T-helper 1 cell (primary cell): ENCODE results near the gene MGAT4A.
A peak's percentile ranks its signal among the peaks of the same experiment; 100 is the strongest.
"Not testable (repeated sequence)": the region's sequence is repeated elsewhere in the genome, so short reads cannot be mapped to it uniquely, and the experiment has no call there.

Experiments
- DNase-seq, 5 donors: peaks; one replicate each; pipeline ENCODE4 v3.0.0-alpha.2; 2012 to 2020

Gene MGAT4A

GRCh38 chr2:98759338-98759737 lies 28.4 kb upstream of the MGAT4A start:
- no peak for DNase-seq

DNA sequence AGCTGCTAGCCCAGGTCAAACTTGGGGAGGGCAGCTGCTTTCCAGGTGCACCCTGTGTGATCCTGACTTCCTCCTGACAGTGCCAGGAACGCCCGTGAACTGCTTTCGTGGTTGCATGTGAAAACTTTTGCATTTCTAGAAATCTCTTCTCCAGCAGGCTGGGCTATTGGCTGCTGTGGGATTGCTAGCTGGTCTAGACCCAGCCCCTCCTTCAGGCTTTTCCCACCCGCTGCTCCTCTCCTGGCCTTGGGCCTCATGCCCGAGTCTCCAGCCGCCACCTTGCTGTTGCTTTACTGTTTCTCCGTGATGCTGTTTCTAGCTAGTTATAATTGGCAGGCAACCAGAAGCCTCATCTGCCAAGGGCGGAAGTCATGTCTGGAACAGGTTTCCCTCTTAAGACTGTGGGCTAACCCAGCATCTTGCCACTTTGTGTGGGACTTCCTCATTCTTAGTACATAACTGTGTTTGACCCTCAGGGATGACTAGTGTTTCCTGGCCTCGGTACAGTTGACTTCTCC lies 27.0 kb upstream of the MGAT4A start:
- peak; percentile 40 to 69 (median 54) for DNase-seq

DNA sequence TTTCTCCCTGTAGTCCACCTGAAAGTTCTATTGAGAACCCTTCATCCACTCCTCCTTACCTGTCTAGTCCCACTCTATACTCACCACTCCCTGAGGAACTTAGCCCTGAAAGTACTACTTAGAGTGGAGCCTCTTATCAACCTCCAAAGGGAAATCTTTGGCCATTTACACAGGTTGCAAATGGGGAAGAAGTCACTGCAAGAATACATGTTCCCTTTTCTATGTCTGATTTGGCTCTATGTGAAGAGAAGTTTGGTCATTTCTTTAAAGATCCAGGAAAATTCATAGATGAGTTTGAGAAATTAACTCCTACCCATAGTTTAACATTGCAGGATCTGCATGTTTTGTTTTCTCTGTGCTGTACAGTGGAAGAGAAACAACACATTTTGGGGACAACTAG lies 22.9 kb upstream of the MGAT4A start:
- no peak for DNase-seq

DNA sequence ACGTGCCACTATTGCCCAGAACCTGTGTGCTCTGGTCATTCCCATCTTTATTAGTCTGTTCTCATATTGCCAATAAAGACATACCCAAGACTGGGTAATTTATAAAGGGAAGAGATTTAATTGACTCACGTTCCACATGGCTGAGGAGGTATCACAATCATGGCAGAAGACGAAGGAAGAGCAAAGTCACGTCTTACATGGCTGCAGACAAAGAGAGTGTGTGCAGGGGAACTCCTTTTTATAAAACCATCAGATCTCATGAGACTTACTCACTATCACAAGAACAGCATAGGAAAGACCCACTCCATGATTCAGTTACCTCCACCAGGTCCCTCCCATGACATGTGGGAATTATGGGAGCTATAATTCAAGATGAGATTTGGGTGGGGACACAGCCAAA lies 21.8 kb upstream of the MGAT4A start:
- not testable (repeated sequence) for DNase-seq

DNA sequence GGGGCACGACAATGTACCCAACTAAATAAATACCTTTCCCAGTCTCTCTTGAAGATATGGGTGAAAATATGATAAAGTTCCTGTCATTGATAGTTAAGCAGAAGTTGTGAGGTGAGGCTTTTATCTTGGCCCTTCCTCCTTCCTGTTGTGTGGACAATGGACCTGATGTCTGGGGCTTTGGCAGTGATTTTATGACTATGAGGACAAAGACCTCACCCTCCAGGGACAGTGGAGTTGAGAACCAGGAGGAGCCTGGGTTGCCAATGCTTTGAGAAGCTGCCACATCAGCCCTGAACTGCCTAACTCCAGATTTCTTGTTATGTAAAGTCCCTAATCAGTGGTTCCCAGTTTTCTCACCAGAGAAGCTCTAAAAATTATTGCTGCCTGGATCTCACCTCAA lies 20.8 kb upstream of the MGAT4A start:
- DNase-seq = no peak

DNA sequence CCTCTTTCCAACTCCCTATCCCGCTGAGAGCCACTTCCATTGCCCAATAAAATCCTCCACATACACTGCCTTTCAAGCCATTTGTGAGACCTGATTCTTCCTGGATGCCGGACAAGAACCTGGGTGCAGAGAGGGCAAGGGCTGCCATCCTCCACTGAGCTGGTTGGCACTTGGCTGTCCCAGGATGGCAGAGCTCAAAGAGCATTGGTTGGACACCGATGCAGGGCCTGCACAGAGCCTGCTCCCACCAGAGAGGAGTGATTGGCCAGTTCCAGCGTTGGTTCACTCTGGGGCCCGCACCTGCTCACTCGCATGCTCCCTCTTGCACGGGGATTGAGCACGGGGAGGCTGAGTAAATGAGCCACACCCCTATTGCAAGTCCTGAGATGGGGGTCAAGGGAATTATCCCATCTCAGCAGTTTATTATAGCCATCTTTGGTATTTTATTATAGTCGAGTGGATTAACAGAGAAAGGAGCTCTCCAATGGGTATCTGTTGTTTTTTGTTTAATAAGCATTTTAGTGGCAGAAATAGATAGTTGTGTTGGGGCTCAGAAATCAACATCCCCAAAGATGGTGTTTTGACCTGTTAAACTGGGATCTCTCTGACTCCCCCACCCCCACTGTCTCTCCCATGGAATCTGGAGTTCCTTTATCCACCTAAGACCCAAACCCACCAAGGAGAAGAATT lies 19.8 kb upstream of the MGAT4A start:
- DNase-seq = no peak

DNA sequence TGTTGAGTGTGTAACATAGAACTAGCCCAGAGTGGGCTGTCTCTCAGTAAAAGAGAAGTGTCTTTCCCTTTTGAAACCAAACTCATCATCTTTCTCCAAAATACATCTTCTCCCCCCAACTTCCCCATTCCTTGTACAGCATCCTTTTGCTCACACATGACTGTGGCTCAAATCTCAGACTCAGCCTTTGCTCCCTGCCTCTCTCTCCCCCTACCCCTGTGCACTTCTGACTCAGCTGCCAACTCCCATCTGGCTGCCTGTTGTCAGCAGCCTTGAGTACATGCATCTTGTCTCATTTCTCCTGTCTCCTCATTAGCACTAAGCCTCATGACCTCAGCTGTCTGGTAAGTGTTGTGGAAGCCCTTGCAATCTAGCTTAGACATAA lies 18.1 kb upstream of the MGAT4A start:
- DNase-seq = no peak

GRCh38 chr2:98748292-98749065 lies 17.5 kb upstream of the MGAT4A start:
- DNase-seq = no peak

DNA sequence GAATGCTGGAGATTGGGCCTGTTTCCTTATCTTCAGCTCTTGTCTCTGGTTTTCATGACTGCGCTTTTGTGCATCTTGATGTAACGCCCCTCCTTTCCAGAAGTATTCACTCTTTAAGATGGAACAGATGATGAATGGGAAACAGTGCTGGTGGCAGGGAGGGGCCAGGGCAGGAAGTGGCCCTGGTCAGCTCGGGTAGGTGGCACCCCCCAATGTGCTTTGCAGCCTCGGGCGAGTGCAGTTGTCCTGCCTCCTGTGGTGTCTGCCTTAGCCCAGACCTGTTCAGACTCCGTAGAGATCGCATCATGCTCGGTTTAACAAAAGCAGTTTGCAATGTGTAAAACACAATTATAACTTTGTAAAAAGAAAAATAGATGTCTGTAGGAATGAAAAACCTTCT lies 17.0 kb upstream of the MGAT4A start:
- no peak for DNase-seq

GRCh38 chr2:98746426-98746825 lies 15.5 kb upstream of the MGAT4A start:
- no peak for DNase-seq

DNA sequence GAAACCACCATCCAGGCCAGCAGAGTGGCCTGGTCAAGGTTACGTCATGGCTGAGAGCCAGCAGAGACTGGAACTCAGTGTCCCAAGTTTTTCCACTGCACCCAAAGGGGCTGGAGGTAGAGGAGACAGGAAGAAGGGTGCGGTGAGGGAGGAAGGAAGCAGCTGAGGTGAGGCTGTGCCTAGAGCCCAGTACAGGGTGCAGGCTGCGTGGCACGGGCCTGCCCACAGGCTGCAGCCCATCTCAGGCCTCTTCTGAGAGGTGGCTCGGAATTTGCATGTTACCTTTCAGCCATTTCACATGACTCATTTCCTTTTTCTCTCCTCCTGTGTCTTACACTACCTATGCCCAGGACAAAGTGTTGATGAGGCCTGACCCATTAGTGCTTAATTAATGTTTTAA lies 13.7 kb upstream of the MGAT4A start:
- no peak for DNase-seq

DNA sequence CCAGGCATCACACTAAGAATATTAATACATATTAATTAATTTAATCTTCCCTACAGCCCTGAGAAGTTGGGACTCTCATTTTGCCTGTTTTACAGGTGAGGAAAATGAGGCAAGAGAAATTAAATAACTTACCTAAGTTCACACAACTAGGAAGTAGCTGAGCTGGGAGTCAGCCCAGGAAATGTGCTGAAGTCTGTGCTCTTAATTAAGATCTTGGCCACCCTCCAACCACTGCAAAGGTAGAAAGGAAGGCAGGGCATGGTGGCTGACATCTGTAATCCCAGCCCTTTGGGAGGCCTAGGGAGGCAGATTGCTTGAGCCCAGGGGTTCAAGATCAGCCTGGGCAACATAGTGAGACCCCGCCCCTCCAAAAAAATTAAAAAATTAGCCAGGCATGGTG lies 12.9 kb upstream of the MGAT4A start:
- DNase-seq = no peak

GRCh38 chr2:98739020-98739419 lies 8.1 kb upstream of the MGAT4A start:
- DNase-seq = no peak

DNA sequence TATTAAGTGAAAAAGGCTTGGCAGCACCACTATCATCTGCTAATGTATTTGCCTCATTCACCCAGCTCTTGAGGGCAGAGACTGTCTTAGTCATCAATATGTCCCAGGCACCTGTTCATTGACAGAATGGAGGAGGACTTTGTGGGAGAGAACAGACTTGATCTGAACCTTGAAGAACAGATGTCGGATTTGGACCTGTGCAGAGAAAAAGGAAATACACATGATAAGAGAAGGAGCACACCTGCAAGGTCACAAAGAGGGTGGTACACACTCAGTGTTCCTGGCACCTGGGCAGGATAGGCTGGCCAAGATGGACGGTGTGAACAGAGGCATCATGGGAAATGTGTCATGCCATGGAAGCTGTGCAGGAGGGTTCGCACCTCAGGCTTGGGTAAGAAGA lies 7.4 kb upstream of the MGAT4A start:
- no peak for DNase-seq

DNA sequence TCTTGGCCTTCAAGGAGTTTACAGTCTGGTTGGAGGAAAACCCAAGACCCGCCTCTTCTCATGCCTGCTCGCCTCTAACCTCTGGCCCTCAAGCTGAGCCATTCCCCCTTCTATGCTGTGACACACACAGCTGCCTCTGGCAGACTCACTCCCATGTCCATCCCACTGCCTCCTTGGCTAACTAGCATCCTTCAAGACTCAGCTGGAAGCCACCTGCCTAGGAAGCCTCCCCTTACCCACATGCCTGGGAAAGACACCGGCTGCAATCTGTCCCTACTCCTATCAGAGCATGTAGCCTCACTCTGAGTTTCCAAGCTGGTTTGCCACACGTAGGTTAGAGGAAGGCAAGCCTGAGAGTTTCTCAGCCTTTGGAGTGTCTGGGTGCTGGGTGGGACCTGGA lies 6.9 kb upstream of the MGAT4A start:
- no peak for DNase-seq

DNA sequence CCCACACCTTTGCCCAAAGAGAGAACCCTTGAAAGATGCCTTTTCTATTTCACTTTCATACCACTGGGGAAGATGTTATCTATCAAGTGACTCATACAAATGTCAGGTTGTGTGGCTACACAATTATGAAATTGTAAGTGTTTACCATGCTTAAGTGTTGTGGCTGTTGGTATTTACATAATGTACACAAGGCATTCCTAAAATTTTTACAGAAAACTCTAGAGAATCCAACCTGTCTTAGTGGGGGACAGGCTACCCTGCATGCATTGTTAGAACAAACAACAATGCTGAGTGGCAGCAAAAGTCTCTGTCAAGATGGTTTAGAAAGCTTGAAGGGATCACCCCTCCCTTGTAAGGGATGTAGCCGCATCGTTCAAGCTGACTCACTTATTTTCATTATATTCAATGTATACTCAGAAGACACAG lies 5.5 kb upstream of the MGAT4A start:
- peak in 2 of 5 donors; percentile 13 to 70 for DNase-seq

GRCh38 chr2:98734823-98735260 lies 3.9 kb upstream of the MGAT4A start:
- no peak for DNase-seq

DNA sequence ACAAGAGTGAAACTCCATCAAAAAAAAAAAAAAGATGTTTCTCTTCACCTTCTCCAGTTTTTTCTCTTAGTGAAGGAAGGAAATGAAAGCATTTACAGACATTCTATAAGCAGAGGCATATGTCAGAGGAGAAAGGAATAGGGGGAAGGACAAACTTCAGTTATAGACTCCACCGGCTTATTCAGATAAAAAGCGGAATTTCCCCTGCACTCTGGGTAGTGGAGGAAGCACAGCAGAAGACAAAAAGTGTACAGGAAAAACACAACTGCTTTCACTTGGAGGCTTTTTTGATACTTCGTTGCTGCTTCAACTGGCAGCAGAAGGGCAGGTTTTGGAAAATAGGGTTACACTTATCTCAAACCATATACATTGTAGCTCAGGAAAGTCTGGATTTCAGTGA lies 3.2 kb upstream of the MGAT4A start:
- no peak for DNase-seq

DNA sequence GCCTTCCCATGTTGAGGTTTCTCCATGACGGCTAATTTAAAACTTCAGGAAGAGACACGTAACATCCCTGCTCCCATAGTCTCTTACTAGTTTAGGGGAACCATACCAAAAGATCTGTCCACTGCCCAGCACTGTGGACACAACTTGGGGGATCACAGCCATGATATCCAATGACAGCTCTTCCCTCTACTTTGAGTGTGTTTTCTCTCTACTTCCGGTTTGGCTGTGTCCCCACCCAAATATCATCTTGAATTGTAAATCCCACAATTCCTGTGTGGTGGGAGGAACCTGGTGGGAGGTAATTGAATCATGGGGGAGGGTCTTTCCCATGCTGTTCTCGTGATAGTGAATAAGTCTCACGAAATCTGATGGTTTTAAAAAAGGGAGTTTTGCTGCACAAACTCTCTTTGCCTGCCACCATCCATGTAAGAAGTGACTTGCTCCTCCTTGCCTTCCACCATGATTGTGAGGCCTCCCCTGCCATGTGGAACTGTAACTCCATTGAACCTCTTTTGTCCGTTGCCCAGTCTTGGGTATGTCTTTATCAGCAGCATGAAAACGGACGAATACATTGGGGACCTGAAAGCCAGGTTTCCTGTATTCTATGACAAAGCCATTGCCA lies 1.6 kb upstream of the MGAT4A start:
- DNase-seq = no peak

- no peak for DNase-seq
Measured at GRCh38 chr2:98731894-98732349, 990 bp upstream of the MGAT4A start.

- DNase-seq = peak in 4 of 5 donors; percentile 55 to 66 (median 62)
Measured at GRCh38 chr2:98730707-98731040, 258 bp downstream of the MGAT4A start.

DNA sequence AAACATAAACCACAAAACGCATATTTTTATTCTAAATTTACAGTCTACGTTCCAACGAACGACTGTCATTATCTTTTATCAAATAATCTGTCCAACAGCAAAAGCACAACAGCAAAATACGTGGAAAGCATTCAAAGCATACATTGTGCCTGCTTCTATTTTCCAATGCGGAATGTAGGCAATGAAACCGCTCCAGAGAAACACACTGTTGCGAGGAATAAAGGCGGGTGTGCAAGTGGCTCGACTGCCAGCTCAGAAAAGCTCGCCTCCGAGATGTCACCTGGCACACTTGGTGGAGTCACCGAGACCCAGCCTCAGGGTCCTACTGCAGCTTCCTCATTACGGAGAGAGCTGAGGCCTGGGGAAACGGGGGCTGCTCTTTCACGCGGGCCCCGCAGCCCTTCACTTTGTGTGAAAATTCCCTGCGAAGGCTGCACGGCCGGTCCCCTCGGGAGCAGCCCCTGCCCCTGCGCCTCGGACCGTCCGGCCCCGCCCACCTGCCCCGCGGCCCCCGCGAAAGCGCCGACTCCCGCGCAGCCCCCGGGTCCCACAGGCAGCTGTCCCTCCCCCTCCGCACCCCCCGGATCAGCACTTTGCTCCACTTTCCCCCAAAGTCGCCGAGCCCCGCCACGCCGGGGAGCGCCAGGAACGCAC lies 752 bp downstream of the MGAT4A start:
- DNase-seq = peak; percentile 20 to 53 (median 41)

DNA sequence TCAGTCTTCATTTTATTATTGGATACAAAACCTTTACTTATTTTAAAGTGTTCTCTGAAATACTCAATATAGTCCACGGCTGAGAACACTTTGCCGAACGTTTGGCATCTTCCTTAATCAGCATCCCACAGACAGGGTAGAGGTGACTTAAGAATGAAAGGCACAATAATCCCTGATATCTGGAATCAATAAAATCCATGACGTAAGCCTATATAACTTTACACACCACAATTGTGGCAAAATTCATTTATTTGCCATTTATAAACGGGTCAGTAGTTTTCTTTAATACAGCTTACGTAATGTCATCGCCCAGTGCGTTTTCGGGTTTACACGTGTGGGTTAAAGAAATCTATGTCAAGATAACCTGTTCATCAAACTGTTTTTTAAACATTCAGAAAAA lies 1.3 kb downstream of the MGAT4A start:
- no peak for DNase-seq
